ENCODE data around the gene CYB561A3. TPM values are rescaled to one million over a fixed set of nuclear protein-coding genes. Genes with fewer than 3 reads are reported as not detected.

The CYB561A3 gene
- total and polyA plus RNA-seq, 9 donors = 8.8 to 21.3 (median 16.3) TPM

GRCh38 chr11:61345954-61346843 is 15.5 kb downstream of the CYB561A3 start:
- peaks cover 11% of the 10 kb centered on the region for H3K4me1 ChIP-seq (ENCODE audit: control insufficient read depth, insufficient read depth, low read length)
- no peaks in the 10 kb centered on the region for H3K27me3 ChIP-seq (ENCODE audit: control insufficient read depth, insufficient read depth, low read length)
- no peak overlapping the region for H3K4me3 ChIP-seq (ENCODE audit: low read length)
- no peak for DNase-seq
- H3K27ac ChIP-seq (ENCODE audit: low read length) = no peak overlapping the region
- H3K9me3 ChIP-seq (replicated peaks; ENCODE audit: control insufficient read depth, low read depth, low read length) = no peaks in the 10 kb centered on the region
- 84% methylated on average over 12 of the region's 14 CpGs for WGBS (ENCODE audit: insufficient coverage)
- H3K36me3 ChIP-seq (ENCODE audit: control insufficient read depth, insufficient read depth, low read length) = peaks cover 55% of the 10 kb centered on the region

- peak; percentile 27 for DNase-seq
These were observed 16.5 kb downstream of the CYB561A3 start for GRCh38 chr11:61345170-61345610.

GRCh38 chr11:61343792-61344745 is 17.6 kb downstream of the CYB561A3 start:
- DNase-seq = no peak
- no peak overlapping the region for H3K4me3 ChIP-seq (ENCODE audit: low read length)
- no peak overlapping the region for H3K27ac ChIP-seq (ENCODE audit: low read length)
- WGBS (ENCODE audit: insufficient coverage) = 95% methylated on average over 17 of the region's 29 CpGs
- H3K4me1 ChIP-seq (ENCODE audit: control insufficient read depth, insufficient read depth, low read length) = peaks cover 11% of the 10 kb centered on the region
- no peaks in the 10 kb centered on the region for H3K27me3 ChIP-seq (ENCODE audit: control insufficient read depth, insufficient read depth, low read length)
- H3K9me3 ChIP-seq (replicated peaks; ENCODE audit: control insufficient read depth, low read depth, low read length) = no peaks in the 10 kb centered on the region
- peaks cover 44% of the 10 kb centered on the region for H3K36me3 ChIP-seq (ENCODE audit: control insufficient read depth, insufficient read depth, low read length)

More at GRCh38 chr11:61345170-61345610, 16.5 kb downstream of the CYB561A3 start:
- 43% methylated on average over 4 of the region's 4 CpGs for WGBS (ENCODE audit: insufficient coverage)
- Histone ChIP-seq H3K4me1 (ENCODE audit: control insufficient read depth, insufficient read depth, low read length) (peaks cover 11% of the 10 kb centered on the region), H3K27ac (ENCODE audit: low read length) (peak overlapping the region; percentile 7), H3K4me3 (ENCODE audit: low read length) (no peak overlapping the region), H3K9me3 (replicated peaks; ENCODE audit: control insufficient read depth, low read depth, low read length) (no peaks in the 10 kb centered on the region), H3K27me3 (ENCODE audit: control insufficient read depth, insufficient read depth, low read length) (no peaks in the 10 kb centered on the region), H3K36me3 (ENCODE audit: control insufficient read depth, insufficient read depth, low read length) (peaks cover 51% of the 10 kb centered on the region)

GRCh38 chr11:61342207-61342803 is 19.4 kb downstream of the CYB561A3 start:
- WGBS (ENCODE audit: insufficient coverage) = 91% methylated on average over 19 of the region's 20 CpGs
- Histone ChIP-seq H3K4me1 (ENCODE audit: control insufficient read depth, insufficient read depth, low read length) (peaks cover 11% of the 10 kb centered on the region), H3K36me3 (ENCODE audit: control insufficient read depth, insufficient read depth, low read length) (peaks cover 44% of the 10 kb centered on the region), H3K27ac (ENCODE audit: low read length) (no peak overlapping the region), H3K9me3 (replicated peaks; ENCODE audit: control insufficient read depth, low read depth, low read length) (no peaks in the 10 kb centered on the region), H3K4me3 (ENCODE audit: low read length) (no peak overlapping the region), H3K27me3 (ENCODE audit: control insufficient read depth, insufficient read depth, low read length) (no peaks in the 10 kb centered on the region)
- DNase-seq = no peak

- H3K4me3 ChIP-seq (ENCODE audit: low read length) = no peak overlapping the region
- DNase-seq = no peak
- H3K27me3 ChIP-seq (ENCODE audit: control insufficient read depth, insufficient read depth, low read length) = no peaks in the 10 kb centered on the region
- WGBS (ENCODE audit: insufficient coverage) = 93% methylated on average over 4 of the region's 4 CpGs
- H3K9me3 ChIP-seq (replicated peaks; ENCODE audit: control insufficient read depth, low read depth, low read length) = no peaks in the 10 kb centered on the region
- peaks cover 11% of the 10 kb centered on the region for H3K4me1 ChIP-seq (ENCODE audit: control insufficient read depth, insufficient read depth, low read length)
- H3K36me3 ChIP-seq (ENCODE audit: control insufficient read depth, insufficient read depth, low read length) = peaks cover 42% of the 10 kb centered on the region
- H3K27ac ChIP-seq (ENCODE audit: low read length) = no peak overlapping the region
These were observed 20.0 kb downstream of the CYB561A3 start for GRCh38 chr11:61341706-61342105.

GRCh38 chr11:61340979-61341378 is 20.7 kb downstream of the CYB561A3 start:
- Histone ChIP-seq H3K27me3 (ENCODE audit: control insufficient read depth, insufficient read depth, low read length) (no peaks in the 10 kb centered on the region), H3K36me3 (ENCODE audit: control insufficient read depth, insufficient read depth, low read length) (peaks cover 35% of the 10 kb centered on the region), H3K9me3 (replicated peaks; ENCODE audit: control insufficient read depth, low read depth, low read length) (no peaks in the 10 kb centered on the region), H3K4me1 (ENCODE audit: control insufficient read depth, insufficient read depth, low read length) (peaks cover 16% of the 10 kb centered on the region), H3K4me3 (ENCODE audit: low read length) (no peak overlapping the region), H3K27ac (ENCODE audit: low read length) (no peak overlapping the region)
- no CpG with 5 or more reads among the region's 2 CpGs for WGBS (ENCODE audit: insufficient coverage)
- no peak for DNase-seq

- Histone ChIP-seq H3K9me3 (replicated peaks; ENCODE audit: control insufficient read depth, low read depth, low read length) (no peaks in the 10 kb centered on the region), H3K27me3 (ENCODE audit: control insufficient read depth, insufficient read depth, low read length) (no peaks in the 10 kb centered on the region), H3K27ac (ENCODE audit: low read length) (no peak overlapping the region), H3K36me3 (ENCODE audit: control insufficient read depth, insufficient read depth, low read length) (peaks cover 34% of the 10 kb centered on the region), H3K4me1 (ENCODE audit: control insufficient read depth, insufficient read depth, low read length) (peaks cover 7% of the 10 kb centered on the region), H3K4me3 (ENCODE audit: low read length) (no peak overlapping the region)
- WGBS (ENCODE audit: insufficient coverage) = 82% methylated on average over 4 of the region's 4 CpGs
- no peak for DNase-seq
These were observed 22.2 kb downstream of the CYB561A3 start for GRCh38 chr11:61339490-61339878.

GRCh38 chr11:61338783-61339489 is 22.7 kb downstream of the CYB561A3 start:
- Histone ChIP-seq H3K36me3 (ENCODE audit: control insufficient read depth, insufficient read depth, low read length) (peaks cover 34% of the 10 kb centered on the region), H3K4me3 (ENCODE audit: low read length) (no peak overlapping the region), H3K27me3 (ENCODE audit: control insufficient read depth, insufficient read depth, low read length) (no peaks in the 10 kb centered on the region), H3K4me1 (ENCODE audit: control insufficient read depth, insufficient read depth, low read length) (peaks cover 7% of the 10 kb centered on the region), H3K27ac (ENCODE audit: low read length) (no peak overlapping the region), H3K9me3 (replicated peaks; ENCODE audit: control insufficient read depth, low read depth, low read length) (no peaks in the 10 kb centered on the region)
- WGBS (ENCODE audit: insufficient coverage) = 92% methylated on average over 19 of the region's 26 CpGs
- DNase-seq = no peak

GRCh38 chr11:61337706-61338470 is 23.8 kb downstream of the CYB561A3 start:
- no peak for DNase-seq
- H3K27me3 ChIP-seq (ENCODE audit: control insufficient read depth, insufficient read depth, low read length) = no peaks in the 10 kb centered on the region
- peaks cover 13% of the 10 kb centered on the region for H3K4me1 ChIP-seq (ENCODE audit: control insufficient read depth, insufficient read depth, low read length)
- peaks cover 30% of the 10 kb centered on the region for H3K36me3 ChIP-seq (ENCODE audit: control insufficient read depth, insufficient read depth, low read length)
- no peak overlapping the region for H3K4me3 ChIP-seq (ENCODE audit: low read length)
- H3K9me3 ChIP-seq (replicated peaks; ENCODE audit: control insufficient read depth, low read depth, low read length) = no peaks in the 10 kb centered on the region
- WGBS (ENCODE audit: insufficient coverage) = 90% methylated on average over 11 of the region's 15 CpGs
- H3K27ac ChIP-seq (ENCODE audit: low read length) = no peak overlapping the region
